RWPE2 (cell line): ENCODE data around the gene PBRM1.

Experiments used
- ATAC-seq: fragments of 200-7000 bp; cut with Tn5 transposase; 3 replicates; pipeline ENCODE4 v1.9.1; 2021; ENCODE audit warnings: low read depth
- DNase-seq: peaks from one replicate; pipeline ENCODE4 v3.0.0-alpha.2; 2020; ENCODE audit warnings: low spot score
- H3K27ac ChIP-seq: fragments of 450-650 bp; 2 replicates; pipeline ENCODE4 v1.5.1; 2017; ENCODE audit warnings: mild to moderate bottlenecking; ENCODE audit not compliant: poor library complexity, severe bottlenecking
- H3K27me3 ChIP-seq: fragments of 250-450 bp; sonication (Bioruptor Pico); 2 replicates; pipeline ENCODE4 v1.5.1; 2021; ENCODE audit warnings: mild to moderate bottlenecking, moderate library complexity; ENCODE audit not compliant: insufficient read depth, poor library complexity, severe bottlenecking
- H3K36me3 ChIP-seq: fragments of 250-450 bp; sonication (Bioruptor Pico); 2 replicates; pipeline ENCODE4 v1.5.1; 2020; ENCODE audit warnings: low read depth, mild to moderate bottlenecking, moderate library complexity
- H3K4me1 ChIP-seq: fragments of 250-450 bp; sonication (Bioruptor Pico); 2 replicates; pipeline ENCODE4 v1.5.1; 2021; ENCODE audit warnings: mild to moderate bottlenecking, moderate library complexity; ENCODE audit not compliant: insufficient read depth, poor library complexity, severe bottlenecking
- H3K4me3 ChIP-seq: fragments of 250-450 bp; sonication (Bioruptor Pico); 2 replicates; pipeline ENCODE4 v1.5.1; 2021; ENCODE audit warnings: mild to moderate bottlenecking, moderate library complexity; ENCODE audit not compliant: severe bottlenecking
- H3K9me3 ChIP-seq: fragments of 250-450 bp; sonication (Bioruptor Pico); 2 replicates; pipeline ENCODE4 v1.5.1; 2021; ENCODE audit warnings: mild to moderate bottlenecking, moderate library complexity; ENCODE audit not compliant: severe bottlenecking
- TF ChIP-seq, protein P1 (sequence below): fragments of 450-650 bp; IDR thresholded peaks from one replicate; pipeline ENCODE4 v1.5.1; 2017; ENCODE audit warnings: mild to moderate bottlenecking, moderate library complexity; ENCODE audit not compliant: poor library complexity, severe bottlenecking

Gene PBRM1

GRCh38 chr3:52689151-52689550 is 3.4 kb upstream of the PBRM1 start:
- Histone ChIP-seq H3K9me3 (no peaks in the 10 kb centered on the region), H3K27ac (peak overlapping the region; percentile 65), H3K4me1 (peaks cover 19% of the 10 kb centered on the region), H3K4me3 (no peak overlapping the region), H3K36me3 (peaks cover 84% of the 10 kb centered on the region), H3K27me3 (no peaks in the 10 kb centered on the region)
- TF ChIP-seq, protein P1, sequence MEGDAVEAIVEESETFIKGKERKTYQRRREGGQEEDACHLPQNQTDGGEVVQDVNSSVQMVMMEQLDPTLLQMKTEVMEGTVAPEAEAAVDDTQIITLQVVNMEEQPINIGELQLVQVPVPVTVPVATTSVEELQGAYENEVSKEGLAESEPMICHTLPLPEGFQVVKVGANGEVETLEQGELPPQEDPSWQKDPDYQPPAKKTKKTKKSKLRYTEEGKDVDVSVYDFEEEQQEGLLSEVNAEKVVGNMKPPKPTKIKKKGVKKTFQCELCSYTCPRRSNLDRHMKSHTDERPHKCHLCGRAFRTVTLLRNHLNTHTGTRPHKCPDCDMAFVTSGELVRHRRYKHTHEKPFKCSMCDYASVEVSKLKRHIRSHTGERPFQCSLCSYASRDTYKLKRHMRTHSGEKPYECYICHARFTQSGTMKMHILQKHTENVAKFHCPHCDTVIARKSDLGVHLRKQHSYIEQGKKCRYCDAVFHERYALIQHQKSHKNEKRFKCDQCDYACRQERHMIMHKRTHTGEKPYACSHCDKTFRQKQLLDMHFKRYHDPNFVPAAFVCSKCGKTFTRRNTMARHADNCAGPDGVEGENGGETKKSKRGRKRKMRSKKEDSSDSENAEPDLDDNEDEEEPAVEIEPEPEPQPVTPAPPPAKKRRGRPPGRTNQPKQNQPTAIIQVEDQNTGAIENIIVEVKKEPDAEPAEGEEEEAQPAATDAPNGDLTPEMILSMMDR, result no peak
- DNase-seq (no peak), ATAC-seq (no peak)

GRCh38 chr3:52688266-52688665 is 2.6 kb upstream of the PBRM1 start:
- TF ChIP-seq, protein P1, result no peak
- Histone ChIP-seq H3K27ac (peak overlapping the region; percentile 65), H3K27me3 (no peaks in the 10 kb centered on the region), H3K4me1 (peaks cover 19% of the 10 kb centered on the region), H3K9me3 (no peaks in the 10 kb centered on the region), H3K36me3 (peaks cover 75% of the 10 kb centered on the region), H3K4me3 (no peak overlapping the region)
- peak; percentile 20; the same call in 1 of the 3 replicates for ATAC-seq
- no peak for DNase-seq

- Histone ChIP-seq H3K4me1 (peaks cover 19% of the 10 kb centered on the region), H3K36me3 (peaks cover 60% of the 10 kb centered on the region), H3K4me3 (peak overlapping the region; percentile 84), H3K27ac (peak overlapping the region; percentile 65), H3K27me3 (no peaks in the 10 kb centered on the region), H3K9me3 (no peaks in the 10 kb centered on the region)
- DNase-seq (no peak), ATAC-seq (peak; percentile 75)
- TF ChIP-seq, protein P1, result no peak
These were observed 416 bp downstream of the PBRM1 start for GRCh38 chr3:52685285-52685708.

GRCh38 chr3:52684184-52684583 is 1.5 kb downstream of the PBRM1 start:
- Histone ChIP-seq H3K36me3 (peaks cover 57% of the 10 kb centered on the region), H3K27ac (peak overlapping the region; percentile 65), H3K4me3 (peak overlapping the region; percentile 84), H3K4me1 (peaks cover 19% of the 10 kb centered on the region), H3K27me3 (no peaks in the 10 kb centered on the region), H3K9me3 (no peaks in the 10 kb centered on the region)
- ATAC-seq, result no peak
- TF ChIP-seq, protein P1, result no peak
- no peak for DNase-seq

DNA sequence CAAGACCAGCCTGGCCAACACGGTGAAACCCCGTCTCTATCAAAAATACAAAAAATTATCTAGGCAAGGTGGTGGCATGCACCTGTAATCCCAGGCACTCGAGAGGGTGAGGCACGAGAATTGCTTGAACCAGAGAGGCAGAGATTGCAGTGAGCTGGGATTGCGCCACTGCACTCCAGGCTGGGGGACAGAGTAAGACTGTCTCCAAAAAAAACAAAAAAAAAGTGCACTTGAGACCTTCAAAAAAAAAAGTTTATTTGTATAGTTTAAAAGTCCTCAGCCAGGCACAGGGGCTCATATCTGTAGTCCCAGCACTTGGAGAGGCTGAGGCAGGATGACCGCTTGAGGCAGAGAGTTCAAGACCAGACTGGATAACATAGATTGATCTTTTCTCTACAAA is 2.1 kb downstream of the PBRM1 start:
- H3K4me1 ChIP-seq, result peaks cover 18% of the 10 kb centered on the region
- TF ChIP-seq, protein P1, result no peak

More for the DNA sequence above, 2.1 kb downstream of the PBRM1 start:
- DNase-seq (no peak), ATAC-seq (no peak)
- H3K27ac ChIP-seq, result no peak overlapping the region
- peaks cover 57% of the 10 kb centered on the region for H3K36me3 ChIP-seq
- H3K9me3 ChIP-seq, result no peaks in the 10 kb centered on the region
- no peak overlapping the region for H3K4me3 ChIP-seq
- H3K27me3 ChIP-seq, result no peaks in the 10 kb centered on the region
